Measurements from ENCODE around the gene IL27RA.
A peak's percentile ranks its signal among the peaks of the same experiment; 100 is the strongest.

IL27RA gene

GRCh38 chr19:14053500-14053899 is 21.9 kb downstream of the IL27RA start:
- Histone ChIP-seq H3K27me3 (replicated peaks) (peaks cover 3% of the 10 kb centered on the region), H3K4me3 (ENCODE audit: low read depth, low read length) (no peak overlapping the region), H3K36me3 (replicated peaks) (no peaks in the 10 kb centered on the region), H3K27ac (no peak overlapping the region)
- no peak for DNase-seq
- in situ Hi-C loops (cut with HindIII; ENCODE audit: low pct_ligation_motif_present, low sequenced_read_pairs), result no loop called here
- TF ChIP-seq, protein P1, sequence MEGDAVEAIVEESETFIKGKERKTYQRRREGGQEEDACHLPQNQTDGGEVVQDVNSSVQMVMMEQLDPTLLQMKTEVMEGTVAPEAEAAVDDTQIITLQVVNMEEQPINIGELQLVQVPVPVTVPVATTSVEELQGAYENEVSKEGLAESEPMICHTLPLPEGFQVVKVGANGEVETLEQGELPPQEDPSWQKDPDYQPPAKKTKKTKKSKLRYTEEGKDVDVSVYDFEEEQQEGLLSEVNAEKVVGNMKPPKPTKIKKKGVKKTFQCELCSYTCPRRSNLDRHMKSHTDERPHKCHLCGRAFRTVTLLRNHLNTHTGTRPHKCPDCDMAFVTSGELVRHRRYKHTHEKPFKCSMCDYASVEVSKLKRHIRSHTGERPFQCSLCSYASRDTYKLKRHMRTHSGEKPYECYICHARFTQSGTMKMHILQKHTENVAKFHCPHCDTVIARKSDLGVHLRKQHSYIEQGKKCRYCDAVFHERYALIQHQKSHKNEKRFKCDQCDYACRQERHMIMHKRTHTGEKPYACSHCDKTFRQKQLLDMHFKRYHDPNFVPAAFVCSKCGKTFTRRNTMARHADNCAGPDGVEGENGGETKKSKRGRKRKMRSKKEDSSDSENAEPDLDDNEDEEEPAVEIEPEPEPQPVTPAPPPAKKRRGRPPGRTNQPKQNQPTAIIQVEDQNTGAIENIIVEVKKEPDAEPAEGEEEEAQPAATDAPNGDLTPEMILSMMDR (IDR thresholded peaks at IDR 0.05; ENCODE audit: low read depth, low read length, missing control alignments), result no peak

- Histone ChIP-seq H3K4me3 (ENCODE audit: low read depth, low read length) (no peak overlapping the region), H3K36me3 (replicated peaks) (no peaks in the 10 kb centered on the region), H3K27ac (no peak overlapping the region), H3K27me3 (replicated peaks) (peaks cover 9% of the 10 kb centered on the region)
- DNase-seq, result no peak
- TF ChIP-seq, protein P1 (IDR thresholded peaks at IDR 0.05; ENCODE audit: low read depth, low read length, missing control alignments), result no peak
- in situ Hi-C loops (cut with HindIII; ENCODE audit: low pct_ligation_motif_present, low sequenced_read_pairs), result no loop called here
These were observed 22.5 kb downstream of the IL27RA start for GRCh38 chr19:14054099-14054498.

- TF ChIP-seq, protein P1 (IDR thresholded peaks at IDR 0.05; ENCODE audit: low read depth, low read length, missing control alignments), result no peak
- Histone ChIP-seq H3K4me3 (ENCODE audit: low read depth, low read length) (no peak overlapping the region), H3K27ac (no peak overlapping the region), H3K36me3 (replicated peaks) (no peaks in the 10 kb centered on the region), H3K27me3 (replicated peaks) (peaks cover 10% of the 10 kb centered on the region)
- in situ Hi-C loops (cut with HindIII; ENCODE audit: low pct_ligation_motif_present, low sequenced_read_pairs), result no loop called here
- no peak for DNase-seq
These were observed 23.2 kb downstream of the IL27RA start for GRCh38 chr19:14054721-14055120.

- TF ChIP-seq, protein P1 (IDR thresholded peaks at IDR 0.05; ENCODE audit: low read depth, low read length, missing control alignments), result no peak
- Histone ChIP-seq H3K27ac (no peak overlapping the region), H3K36me3 (replicated peaks) (no peaks in the 10 kb centered on the region), H3K27me3 (replicated peaks) (peaks cover 11% of the 10 kb centered on the region), H3K4me3 (ENCODE audit: low read depth, low read length) (no peak overlapping the region)
- no peak for DNase-seq
- in situ Hi-C loops (cut with HindIII; ENCODE audit: low pct_ligation_motif_present, low sequenced_read_pairs), result no loop called here
These were observed 23.8 kb downstream of the IL27RA start for GRCh38 chr19:14055396-14055795.

DNA sequence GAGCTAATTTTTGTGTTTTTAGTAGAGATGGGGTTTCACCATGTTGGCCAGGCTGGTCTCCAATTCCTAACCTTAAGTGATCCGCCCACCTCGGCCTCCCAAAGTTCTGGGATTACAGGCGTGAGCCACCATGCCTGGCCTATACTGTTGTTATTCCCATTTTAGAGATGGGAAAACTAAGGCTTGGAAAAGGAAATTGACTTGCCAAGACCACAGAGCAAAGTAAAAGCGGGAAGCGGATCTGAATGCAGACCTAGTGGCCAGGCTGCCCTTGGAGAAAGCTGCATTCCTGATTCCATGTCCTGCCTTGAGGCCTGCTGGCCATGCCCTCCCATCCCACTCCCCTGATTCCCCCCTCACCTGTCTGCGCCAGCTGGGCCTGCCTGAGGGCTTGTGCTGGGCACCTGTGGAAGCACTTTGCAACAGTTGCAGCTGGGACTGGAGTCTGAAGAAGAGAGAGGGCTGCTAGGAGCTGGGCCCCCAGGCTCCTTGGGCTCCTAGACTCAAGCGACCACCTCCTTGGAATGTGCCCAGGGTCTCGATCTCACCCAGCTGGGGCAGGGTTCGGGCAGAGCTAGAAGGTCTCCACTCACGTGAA is 24.6 kb downstream of the IL27RA start:
- in situ Hi-C loops (cut with HindIII; ENCODE audit: low pct_ligation_motif_present, low sequenced_read_pairs), result no loop called here
- no peak overlapping the region for H3K27ac ChIP-seq
- no peak for DNase-seq
- H3K36me3 ChIP-seq (replicated peaks), result no peaks in the 10 kb centered on the region
- no peak overlapping the region for H3K4me3 ChIP-seq (ENCODE audit: low read depth, low read length)
- peaks cover 12% of the 10 kb centered on the region for H3K27me3 ChIP-seq (replicated peaks)
- TF ChIP-seq, protein P1 (IDR thresholded peaks at IDR 0.05; ENCODE audit: low read depth, low read length, missing control alignments), result no peak

DNA sequence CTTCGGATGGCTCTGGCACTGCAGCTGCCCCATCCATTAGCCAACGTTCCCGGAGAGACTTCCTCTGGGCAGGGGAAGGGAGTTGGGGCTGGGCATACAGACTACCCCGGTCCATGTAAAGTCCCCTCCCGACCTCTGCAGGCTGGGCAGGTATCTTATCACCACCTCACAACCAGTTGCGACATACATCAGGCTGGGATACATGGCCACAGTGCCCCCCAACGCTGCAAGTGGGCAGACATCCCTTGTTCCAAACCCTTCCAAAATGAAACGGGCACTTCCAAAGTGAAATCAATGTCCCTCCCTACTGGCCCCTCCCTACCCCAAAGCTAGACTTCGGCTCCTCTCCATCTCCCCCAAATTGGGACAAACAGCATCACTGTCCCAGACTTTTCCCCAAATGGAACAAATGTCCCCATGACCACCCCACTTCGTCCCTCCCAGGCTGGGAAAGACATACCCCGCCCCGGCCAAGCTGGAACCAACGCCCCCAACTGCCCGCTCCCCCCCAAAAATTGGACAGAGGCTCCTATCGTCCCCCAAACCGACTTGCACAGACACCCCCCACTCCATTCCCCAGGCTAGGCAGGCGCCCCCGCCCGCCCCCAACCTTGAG is 25.3 kb downstream of the IL27RA start:
- DNase-seq, result no peak
- in situ Hi-C loops (cut with HindIII; ENCODE audit: low pct_ligation_motif_present, low sequenced_read_pairs), result no loop called here

More for the DNA sequence above, 25.3 kb downstream of the IL27RA start:
- no peak overlapping the region for H3K27ac ChIP-seq
- H3K36me3 ChIP-seq (replicated peaks), result no peaks in the 10 kb centered on the region
- TF ChIP-seq, protein P1 (IDR thresholded peaks at IDR 0.05; ENCODE audit: low read depth, low read length, missing control alignments), result no peak
- peak overlapping the region; percentile 30 for H3K4me3 ChIP-seq (ENCODE audit: low read depth, low read length)
- H3K27me3 ChIP-seq (replicated peaks), result peaks cover 12% of the 10 kb centered on the region

Data from brain microvascular endothelial cell (primary cell).